Gastrocnemius medialis (tissue), 4 donors: ENCODE data around the gene MARCHF2.

Experiments
- CTCF ChIP-seq, 5 experiments: fragments of 450-650 bp in 3 of 5; fragments of 200-600 bp in 2 of 5; sonication (generic) in 2 of 5; IDR thresholded peaks in 4 of 5; conservative IDR thresholded peaks in 1 of 5; 1 replicate in 4 of 5; 2 replicates in 1 of 5; pipeline ENCODE4 v1.5.1; 2016 to 2019; ENCODE audit warnings: antibody characterized with exemption in 5 of 5, mild to moderate bottlenecking in 3 of 5, moderate library complexity in 3 of 5
- POLR2A ChIP-seq, 2 donors: fragments of 450-650 bp; IDR thresholded peaks; one replicate each; pipeline ENCODE4 v1.6.1; 2017; ENCODE audit warnings: antibody characterized with exemption in 2 of 2, mild to moderate bottlenecking in 2 of 2, moderate library complexity in 2 of 2

- TF ChIP-seq POLR2A (IDR thresholded peaks at IDR 0.05) (no peak), CTCF (IDR thresholded peaks at IDR 0.05 in 4 of 5, conservative IDR thresholded peaks at IDR 0.05 in 1 of 5) (no peak)
These were observed 64.8 kb downstream of the MARCHF2 start for GRCh38 chr19:8477889-8478288.
